ENCODE data around the gene RAD51AP1. TPM values are rescaled to one million over a fixed set of nuclear protein-coding genes. Genes with fewer than 3 reads are reported as not detected.

Gene RAD51AP1
- total RNA-seq, 2 experiments from 2014 or later = 69.2 to 81.3 TPM

DNA sequence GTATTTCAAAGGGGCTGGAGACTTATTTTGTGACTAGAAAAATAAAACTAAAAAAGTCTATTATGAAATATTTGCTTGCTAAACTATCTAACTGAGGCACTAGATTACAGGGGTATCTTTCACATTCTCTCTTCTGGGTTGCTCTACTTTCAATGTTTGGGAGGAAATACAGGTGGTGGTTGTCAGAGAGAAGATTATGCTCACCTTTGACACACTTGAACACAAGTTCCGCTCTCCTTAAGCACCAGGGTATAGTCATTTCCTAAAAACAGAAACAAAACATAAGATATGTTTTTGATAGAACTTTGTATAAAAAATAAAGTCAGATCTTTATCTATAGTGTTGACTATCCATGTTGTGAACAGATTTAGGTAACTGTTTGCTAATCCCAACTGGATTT, 47.7 kb upstream of the RAD51AP1 start:
- Histone ChIP-seq H3K4me2 (ENCODE audit: low read length) (no peak overlapping the region), H3K4me1 (ENCODE audit: insufficient read depth, low read length, poor library complexity, severe bottlenecking) (no peaks in the 10 kb centered on the region), H3K9me3 (ENCODE audit: low read length) (no peaks in the 10 kb centered on the region), H3K27ac (ENCODE audit: low read depth, low read length, poor library complexity, severe bottlenecking) (no peak overlapping the region), H3K4me3 (ENCODE audit: low read depth, low read length, poor library complexity, severe bottlenecking) (no peak overlapping the region), H3K9me2 (ENCODE audit: insufficient read depth, low read length) (no peaks in the 10 kb centered on the region), H3K36me3 (ENCODE audit: insufficient read depth, low read length) (peaks cover 48% of the 10 kb centered on the region), H3K79me2 (ENCODE audit: insufficient read depth, low read depth, low read length) (no peaks in the 10 kb centered on the region), H2AFZ (ENCODE audit: low read length) (no peak overlapping the region), H4K20me1 (ENCODE audit: insufficient read depth, low read length) (no peaks in the 10 kb centered on the region)
- intact Hi-C loops (cut with micrococcal nuclease; ENCODE audit: unreplicated experiment) = no loop called here
- CTCF ChIA-PET (ENCODE audit: unreplicated experiment) = no interaction called here
- no peak for DNase-seq (ENCODE audit: low spot score)
- no peak for TF ChIP-seq EZH2phosphoT487 (IDR thresholded peaks at IDR 0.05; ENCODE audit: borderline replicate concordance, low read depth, low read length)
- TF ChIP-seq, protein P1, sequence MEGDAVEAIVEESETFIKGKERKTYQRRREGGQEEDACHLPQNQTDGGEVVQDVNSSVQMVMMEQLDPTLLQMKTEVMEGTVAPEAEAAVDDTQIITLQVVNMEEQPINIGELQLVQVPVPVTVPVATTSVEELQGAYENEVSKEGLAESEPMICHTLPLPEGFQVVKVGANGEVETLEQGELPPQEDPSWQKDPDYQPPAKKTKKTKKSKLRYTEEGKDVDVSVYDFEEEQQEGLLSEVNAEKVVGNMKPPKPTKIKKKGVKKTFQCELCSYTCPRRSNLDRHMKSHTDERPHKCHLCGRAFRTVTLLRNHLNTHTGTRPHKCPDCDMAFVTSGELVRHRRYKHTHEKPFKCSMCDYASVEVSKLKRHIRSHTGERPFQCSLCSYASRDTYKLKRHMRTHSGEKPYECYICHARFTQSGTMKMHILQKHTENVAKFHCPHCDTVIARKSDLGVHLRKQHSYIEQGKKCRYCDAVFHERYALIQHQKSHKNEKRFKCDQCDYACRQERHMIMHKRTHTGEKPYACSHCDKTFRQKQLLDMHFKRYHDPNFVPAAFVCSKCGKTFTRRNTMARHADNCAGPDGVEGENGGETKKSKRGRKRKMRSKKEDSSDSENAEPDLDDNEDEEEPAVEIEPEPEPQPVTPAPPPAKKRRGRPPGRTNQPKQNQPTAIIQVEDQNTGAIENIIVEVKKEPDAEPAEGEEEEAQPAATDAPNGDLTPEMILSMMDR (conservative IDR thresholded peaks at IDR 0.05; ENCODE audit: low read length) = no peak
- no TSS peak for BruUV-seq (replicated peaks)
- POLR2A ChIA-PET = no interaction called here

DNA sequence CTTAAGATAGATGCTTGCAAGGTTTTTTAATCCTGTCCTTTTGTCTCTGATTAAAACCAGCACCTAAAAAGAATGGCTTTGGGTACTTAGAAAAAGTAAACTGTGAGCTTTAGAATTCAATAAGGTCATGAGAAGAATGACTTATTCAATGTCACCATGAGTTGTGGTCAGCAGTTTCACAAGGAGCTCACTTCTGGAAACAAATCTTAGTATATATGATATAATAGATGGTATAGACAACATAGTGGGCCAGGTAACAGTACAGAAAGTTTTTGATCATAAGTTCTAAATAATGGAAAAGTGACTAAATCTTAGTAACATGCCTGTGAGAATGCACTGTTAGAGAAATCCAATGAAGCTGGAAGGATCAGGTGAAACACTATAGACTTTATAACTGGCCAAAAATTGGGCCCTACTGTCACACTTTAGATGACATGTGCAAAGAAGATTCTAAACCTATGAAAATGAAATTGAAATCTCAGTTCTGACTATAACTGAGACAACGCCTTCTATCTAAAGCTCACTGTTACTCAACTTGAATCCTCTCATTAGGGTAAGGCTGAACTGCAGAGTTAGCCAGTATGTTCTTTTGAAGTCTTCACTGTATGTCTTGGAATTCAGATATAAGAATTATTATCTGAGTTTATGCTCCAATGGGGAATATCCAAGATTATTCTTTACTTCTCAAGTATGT, 42.4 kb upstream of the RAD51AP1 start:
- H3K4me3 ChIP-seq (ENCODE audit: low read depth, low read length, poor library complexity, severe bottlenecking) = no peak overlapping the region
- TF ChIP-seq, protein P1 (conservative IDR thresholded peaks at IDR 0.05; ENCODE audit: low read length) = no peak
- TF ChIP-seq EZH2phosphoT487 (IDR thresholded peaks at IDR 0.05; ENCODE audit: borderline replicate concordance, low read depth, low read length) = no peak
- BruUV-seq (replicated peaks) = no TSS peak
- no peak overlapping the region for H2AFZ ChIP-seq (ENCODE audit: low read length)
- no peaks in the 10 kb centered on the region for H3K9me2 ChIP-seq (ENCODE audit: insufficient read depth, low read length)
- DNase-seq (ENCODE audit: low spot score) = no peak
- no peaks in the 10 kb centered on the region for H3K9me3 ChIP-seq (ENCODE audit: low read length)
- H3K79me2 ChIP-seq (ENCODE audit: insufficient read depth, low read depth, low read length) = no peaks in the 10 kb centered on the region
- peaks cover 53% of the 10 kb centered on the region for H3K36me3 ChIP-seq (ENCODE audit: insufficient read depth, low read length)
- no peak overlapping the region for H3K27ac ChIP-seq (ENCODE audit: low read depth, low read length, poor library complexity, severe bottlenecking)
- ChIA-PET CTCF (ENCODE audit: unreplicated experiment) (no interaction called here), POLR2A (no interaction called here)
- H3K4me1 ChIP-seq (ENCODE audit: insufficient read depth, low read length, poor library complexity, severe bottlenecking) = no peaks in the 10 kb centered on the region
- no peak overlapping the region for H3K4me2 ChIP-seq (ENCODE audit: low read length)
- intact Hi-C loops (cut with micrococcal nuclease; ENCODE audit: unreplicated experiment) = no loop called here
- no peaks in the 10 kb centered on the region for H4K20me1 ChIP-seq (ENCODE audit: insufficient read depth, low read length)

DNA sequence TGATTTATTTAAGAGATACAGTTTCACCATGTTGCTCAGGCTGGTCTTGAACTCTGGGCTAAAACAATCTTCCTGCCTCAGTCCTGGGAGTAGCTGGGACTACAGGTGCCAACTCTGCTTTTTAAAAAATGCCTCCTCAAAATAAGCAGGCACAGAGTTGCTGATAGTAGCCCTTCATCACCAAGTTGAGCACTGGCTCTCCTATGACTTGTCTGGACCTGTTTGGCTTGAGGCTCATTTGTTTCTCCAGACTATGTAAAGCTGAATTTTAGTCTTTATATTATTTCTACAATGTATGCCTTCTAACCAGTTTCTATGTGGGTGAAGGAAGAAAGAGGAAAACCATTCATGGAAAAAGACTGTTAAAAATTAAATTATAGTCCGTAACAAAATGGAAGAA, 39.5 kb upstream of the RAD51AP1 start:
- no peak for DNase-seq (ENCODE audit: low spot score)
- H3K4me1 ChIP-seq (ENCODE audit: insufficient read depth, low read length, poor library complexity, severe bottlenecking) = no peaks in the 10 kb centered on the region
- H3K4me3 ChIP-seq (ENCODE audit: low read depth, low read length, poor library complexity, severe bottlenecking) = no peak overlapping the region
- TF ChIP-seq EZH2phosphoT487 (IDR thresholded peaks at IDR 0.05; ENCODE audit: borderline replicate concordance, low read depth, low read length) = no peak
- TF ChIP-seq, protein P1 (conservative IDR thresholded peaks at IDR 0.05; ENCODE audit: low read length) = no peak
- POLR2A ChIA-PET = interaction anchor here (0.6 kb wide), 1 partner anchor 131 kb away, joined by 3 read pairs; no protein-coding TSS in a partner anchor
- H3K27ac ChIP-seq (ENCODE audit: low read depth, low read length, poor library complexity, severe bottlenecking) = no peak overlapping the region
- no peak overlapping the region for H2AFZ ChIP-seq (ENCODE audit: low read length)
- no peaks in the 10 kb centered on the region for H4K20me1 ChIP-seq (ENCODE audit: insufficient read depth, low read length)
- no peaks in the 10 kb centered on the region for H3K79me2 ChIP-seq (ENCODE audit: insufficient read depth, low read depth, low read length)
- H3K36me3 ChIP-seq (ENCODE audit: insufficient read depth, low read length) = peaks cover 68% of the 10 kb centered on the region
- H3K9me3 ChIP-seq (ENCODE audit: low read length) = no peaks in the 10 kb centered on the region
- H3K4me2 ChIP-seq (ENCODE audit: low read length) = no peak overlapping the region
- H3K9me2 ChIP-seq (ENCODE audit: insufficient read depth, low read length) = no peaks in the 10 kb centered on the region
- intact Hi-C loops (cut with micrococcal nuclease; ENCODE audit: unreplicated experiment) = no loop called here
- BruUV-seq (replicated peaks) = no TSS peak
- CTCF ChIA-PET (ENCODE audit: unreplicated experiment) = no interaction called here
